Stimulated activated CD4-positive, alpha-beta T cell treated with anti-CD3 and anti-CD28 coated beads, Interleukin-2, amount 100 ng/mL, for 24 hours (primary cell): ENCODE data around the gene PDK2.

Experiments used
- DNase-seq, 2 donors: peaks; one replicate each; pipeline ENCODE4 v3.0.0-alpha.2; 2020

Gene PDK2

GRCh38 chr17:50153650-50154575 is 58.8 kb downstream of the PDK2 start:
- no peak for DNase-seq

DNA sequence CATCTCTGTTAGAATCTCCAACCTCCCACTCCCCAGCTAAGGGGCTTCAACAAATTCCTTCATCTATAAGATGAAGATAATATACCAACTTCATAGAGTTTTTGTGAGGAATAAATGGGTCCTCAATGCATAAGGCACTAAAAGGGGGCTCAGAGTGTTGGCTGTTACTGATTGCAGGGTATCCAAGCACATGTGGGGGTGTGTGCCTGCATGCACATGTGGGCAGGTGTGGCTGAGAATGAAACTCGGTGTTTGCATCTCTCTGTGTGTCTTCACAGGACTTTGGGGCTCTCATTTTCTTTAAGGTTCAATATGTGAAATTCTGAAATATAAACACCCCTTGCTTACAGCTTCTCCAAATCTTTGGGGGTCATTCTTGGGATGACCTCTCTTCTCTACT is 59.5 kb downstream of the PDK2 start:
- no peak for DNase-seq

- no peak for DNase-seq
Observed at GRCh38 chr17:50155115-50155819, 60.1 kb downstream of the PDK2 start.

DNA sequence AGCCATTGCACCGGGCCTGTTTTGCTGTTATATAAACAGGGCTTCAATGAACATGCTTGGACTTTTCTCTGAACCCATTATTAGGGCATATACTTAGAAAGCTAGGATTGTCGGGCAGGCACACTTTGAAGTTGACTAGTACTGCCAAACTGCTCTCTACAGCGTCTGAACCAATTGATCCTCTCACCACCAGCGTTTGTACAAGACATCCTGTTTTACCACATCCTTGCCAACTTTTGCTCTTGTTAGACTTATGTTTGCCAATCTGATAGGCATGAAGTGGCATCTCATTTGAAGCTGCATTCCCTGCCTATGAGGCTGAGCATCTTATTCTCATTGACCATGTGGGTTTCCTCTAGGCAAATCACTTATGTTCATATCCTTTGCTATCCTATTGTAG is 62.7 kb downstream of the PDK2 start:
- no peak for DNase-seq

DNA sequence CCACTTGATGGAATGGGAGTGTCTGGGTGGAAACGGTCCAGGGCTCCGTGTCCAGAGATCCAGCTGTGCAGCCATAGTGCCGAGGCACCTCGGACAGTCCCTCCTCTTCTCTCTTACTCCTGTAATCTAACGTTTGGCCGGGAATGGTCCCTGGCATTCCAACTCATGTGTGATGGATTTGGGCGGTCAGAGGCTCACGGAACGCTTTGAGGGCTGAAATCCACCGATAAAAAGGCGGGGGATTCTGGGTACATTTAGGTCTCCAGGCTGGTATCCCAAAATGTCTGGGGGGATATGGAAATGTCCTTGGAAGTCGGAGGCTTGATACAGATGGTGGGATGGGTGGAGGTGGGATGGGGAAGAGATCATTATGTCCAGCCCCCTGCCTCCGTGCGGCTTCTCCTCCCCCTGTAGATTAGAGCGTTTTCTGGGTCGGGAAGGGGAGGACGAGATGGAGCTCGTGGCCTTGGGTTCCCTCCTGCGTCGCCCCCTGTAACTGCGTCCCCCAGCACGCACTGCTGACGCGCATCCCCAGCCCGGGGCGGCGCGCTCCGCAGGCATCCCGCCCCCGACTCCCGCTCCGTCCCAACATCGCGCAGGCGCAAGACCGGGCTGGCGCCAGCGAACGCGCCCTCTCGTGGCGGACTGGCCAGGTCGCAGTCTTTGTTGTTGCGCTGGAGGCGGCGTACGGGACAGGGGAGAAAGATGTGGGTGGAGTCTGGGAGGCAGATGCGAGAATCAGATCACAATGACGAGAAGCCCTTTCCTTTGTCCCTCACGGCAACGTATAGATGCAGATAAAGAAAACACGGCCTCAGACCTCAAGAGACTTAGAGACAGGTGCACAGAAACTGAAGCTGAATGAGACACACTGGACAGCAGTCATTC is 66.1 kb downstream of the PDK2 start:
- DNase-seq = peak; percentile 96
